ENCODE data around the gene TYW3. TPM values are rescaled to one million over a fixed set of nuclear protein-coding genes. Genes with fewer than 3 reads are reported as not detected.

The TYW3 gene
- total RNA-seq, 2 donors from 2014 or later = 13.3 to 16.4 TPM

- H3K9me3 ChIP-seq = no peaks in the 10 kb centered on the region
- H3K4me3 ChIP-seq = no peak overlapping the region
- ATAC-seq (ENCODE audit: insufficient number of reproducible peaks, low FRiP score, low read depth) (no peak), DNase-seq (ENCODE audit: low spot score) (no peak)
- H3K27me3 ChIP-seq (replicated peaks; ENCODE audit: insufficient read depth) = no peaks in the 10 kb centered on the region
- TF ChIP-seq CTCF (IDR thresholded peaks at IDR 0.05) = no peak
- H3K27ac ChIP-seq = no peak overlapping the region
- H3K36me3 ChIP-seq = no peaks in the 10 kb centered on the region
- no peaks in the 10 kb centered on the region for H3K4me1 ChIP-seq (ENCODE audit: control insufficient read depth in 1 of 2, low read depth in 2 of 2)
Observed at GRCh38 chr1:74791491-74791890, 58.5 kb downstream of the TYW3 start.

- H3K36me3 ChIP-seq = no peaks in the 10 kb centered on the region
- H3K4me1 ChIP-seq (ENCODE audit: control insufficient read depth in 1 of 2, low read depth in 2 of 2) = no peaks in the 10 kb centered on the region
- H3K9me3 ChIP-seq = no peaks in the 10 kb centered on the region
- no peak for ATAC-seq (ENCODE audit: insufficient number of reproducible peaks, low FRiP score, low read depth)
- H3K27me3 ChIP-seq (replicated peaks; ENCODE audit: insufficient read depth) = no peaks in the 10 kb centered on the region
- no peak for DNase-seq (ENCODE audit: low spot score)
- no peak overlapping the region for H3K27ac ChIP-seq
- TF ChIP-seq CTCF (IDR thresholded peaks at IDR 0.05) = no peak
- H3K4me3 ChIP-seq = no peak overlapping the region
Observed at GRCh38 chr1:74799119-74799657, 66.2 kb downstream of the TYW3 start.

GRCh38 chr1:74811436-74812179, 78.7 kb downstream of the TYW3 start:
- Histone ChIP-seq H3K9me3 (no peaks in the 10 kb centered on the region), H3K36me3 (no peaks in the 10 kb centered on the region), H3K4me3 (no peak overlapping the region), H3K4me1 (ENCODE audit: control insufficient read depth in 1 of 2, low read depth in 2 of 2) (no peaks in the 10 kb centered on the region), H3K27me3 (replicated peaks; ENCODE audit: insufficient read depth) (no peaks in the 10 kb centered on the region), H3K27ac (no peak overlapping the region)
- DNase-seq (ENCODE audit: low spot score) (no peak), ATAC-seq (ENCODE audit: insufficient number of reproducible peaks, low FRiP score, low read depth) (no peak)
- no peak for TF ChIP-seq CTCF (IDR thresholded peaks at IDR 0.05)

GRCh38 chr1:74812180-74812541, 79.2 kb downstream of the TYW3 start:
- Histone ChIP-seq H3K4me1 (ENCODE audit: control insufficient read depth in 1 of 2, low read depth in 2 of 2) (no peaks in the 10 kb centered on the region), H3K36me3 (no peaks in the 10 kb centered on the region), H3K9me3 (no peaks in the 10 kb centered on the region), H3K4me3 (no peak overlapping the region), H3K27ac (no peak overlapping the region), H3K27me3 (replicated peaks; ENCODE audit: insufficient read depth) (no peaks in the 10 kb centered on the region)
- DNase-seq (ENCODE audit: low spot score) (no peak), ATAC-seq (ENCODE audit: insufficient number of reproducible peaks, low FRiP score, low read depth) (no peak)
- TF ChIP-seq CTCF (IDR thresholded peaks at IDR 0.05) = no peak

Other genes starting within 250 kb of the TYW3 start
- not detected for gene LRRC53, start 220.5 kb upstream of the TYW3 start, total RNA-seq
- gene ERICH3, start 59.4 kb upstream of the TYW3 start, total RNA-seq = not detected
- 10 to 100 TPM; 12.6 to 36.0 TPM for gene CRYZ, start 102 bp upstream of the TYW3 start, total RNA-seq